Measurements from ENCODE around the gene VWA5A.
"Not testable (repeated sequence)": the region's sequence is repeated elsewhere in the genome, so short reads cannot be mapped to it uniquely, and the experiment has no call there.

Gene VWA5A

GRCh38 chr11:124170315-124170714 lies 55.1 kb downstream of the VWA5A start:
- not testable (repeated sequence) for H3K4me3 Mint-ChIP-seq; H3K4me1 Mint-ChIP-seq (ENCODE audit: low read depth); H3K27ac Mint-ChIP-seq

DNA sequence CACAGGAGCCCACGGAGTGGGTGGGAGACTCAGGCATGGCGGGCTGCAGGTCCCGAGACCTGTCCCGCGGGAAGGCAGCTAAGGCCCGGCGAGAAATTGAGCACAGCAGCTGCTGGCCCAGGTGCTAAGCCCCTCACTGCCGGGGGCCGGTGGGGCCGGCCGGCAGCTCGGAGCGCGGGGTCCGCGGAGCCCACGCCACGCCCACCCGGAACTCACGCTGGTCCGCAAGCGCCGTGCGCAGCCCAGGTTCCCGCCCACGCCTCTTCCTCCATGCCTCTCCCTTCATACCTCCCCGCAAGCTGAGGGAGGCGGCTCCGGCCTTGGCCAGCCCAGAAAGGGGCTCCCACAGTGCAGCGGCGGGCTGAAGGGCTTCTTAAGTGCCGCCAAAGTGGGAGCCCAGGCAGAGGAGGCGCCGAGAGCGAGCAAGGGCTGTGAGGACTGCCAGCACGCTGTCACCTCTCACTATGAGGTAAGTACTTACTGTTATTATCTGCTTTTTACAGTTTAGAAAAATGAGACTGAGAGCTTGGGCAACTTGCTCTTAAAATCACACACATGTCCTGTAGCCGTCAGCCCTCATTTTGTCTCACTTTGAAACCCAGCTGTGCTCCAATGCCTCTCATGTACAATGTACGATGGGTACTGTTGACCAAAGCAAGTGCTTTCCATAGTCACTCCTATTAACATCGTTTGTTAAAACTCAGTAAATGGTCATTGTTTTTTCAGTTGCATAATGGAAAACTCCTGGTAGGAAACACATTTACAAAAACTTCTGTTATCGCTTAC lies 55.7 kb downstream of the VWA5A start:
- Mint-ChIP-seq H3K27me3 (peaks cover 20% of the 10 kb centered on the region), H3K36me3 (ENCODE audit: low read depth) (no peaks in the 10 kb centered on the region), H3K27ac (no peak overlapping the region), H3K4me1 (ENCODE audit: low read depth) (no peaks in the 10 kb centered on the region), H3K4me3 (no peak overlapping the region), H3K9me3 (no peaks in the 10 kb centered on the region)
- DNase-seq, result no peak

More at GRCh38 chr11:124170315-124170714, 55.1 kb downstream of the VWA5A start:
- not testable (repeated sequence) for H3K36me3 Mint-ChIP-seq (ENCODE audit: low read depth); H3K9me3 Mint-ChIP-seq; DNase-seq
- H3K27me3 Mint-ChIP-seq, result peaks cover 20% of the 10 kb centered on the region

- Mint-ChIP-seq H3K27ac (no peak overlapping the region), H3K4me1 (ENCODE audit: low read depth) (no peaks in the 10 kb centered on the region), H3K27me3 (peaks cover 12% of the 10 kb centered on the region), H3K36me3 (ENCODE audit: low read depth) (no peaks in the 10 kb centered on the region), H3K9me3 (no peaks in the 10 kb centered on the region), H3K4me3 (no peak overlapping the region)
- DNase-seq, result no peak
These were observed 56.9 kb downstream of the VWA5A start for GRCh38 chr11:124172101-124172500.

GRCh38 chr11:124172599-124172998 lies 57.3 kb downstream of the VWA5A start:
- H3K9me3 Mint-ChIP-seq, result no peaks in the 10 kb centered on the region
- H3K27ac Mint-ChIP-seq, result no peak overlapping the region
- H3K36me3 Mint-ChIP-seq (ENCODE audit: low read depth), result no peaks in the 10 kb centered on the region
- no peak overlapping the region for H3K4me3 Mint-ChIP-seq
- H3K27me3 Mint-ChIP-seq, result peaks cover 7% of the 10 kb centered on the region
- DNase-seq, result no peak
- no peaks in the 10 kb centered on the region for H3K4me1 Mint-ChIP-seq (ENCODE audit: low read depth)

GRCh38 chr11:124174001-124174583 lies 58.8 kb downstream of the VWA5A start:
- Mint-ChIP-seq H3K9me3 (no peaks in the 10 kb centered on the region), H3K36me3 (ENCODE audit: low read depth) (no peaks in the 10 kb centered on the region), H3K4me1 (ENCODE audit: low read depth) (no peaks in the 10 kb centered on the region), H3K4me3 (no peak overlapping the region), H3K27ac (no peak overlapping the region), H3K27me3 (peaks cover 6% of the 10 kb centered on the region)
- no peak for DNase-seq

DNA sequence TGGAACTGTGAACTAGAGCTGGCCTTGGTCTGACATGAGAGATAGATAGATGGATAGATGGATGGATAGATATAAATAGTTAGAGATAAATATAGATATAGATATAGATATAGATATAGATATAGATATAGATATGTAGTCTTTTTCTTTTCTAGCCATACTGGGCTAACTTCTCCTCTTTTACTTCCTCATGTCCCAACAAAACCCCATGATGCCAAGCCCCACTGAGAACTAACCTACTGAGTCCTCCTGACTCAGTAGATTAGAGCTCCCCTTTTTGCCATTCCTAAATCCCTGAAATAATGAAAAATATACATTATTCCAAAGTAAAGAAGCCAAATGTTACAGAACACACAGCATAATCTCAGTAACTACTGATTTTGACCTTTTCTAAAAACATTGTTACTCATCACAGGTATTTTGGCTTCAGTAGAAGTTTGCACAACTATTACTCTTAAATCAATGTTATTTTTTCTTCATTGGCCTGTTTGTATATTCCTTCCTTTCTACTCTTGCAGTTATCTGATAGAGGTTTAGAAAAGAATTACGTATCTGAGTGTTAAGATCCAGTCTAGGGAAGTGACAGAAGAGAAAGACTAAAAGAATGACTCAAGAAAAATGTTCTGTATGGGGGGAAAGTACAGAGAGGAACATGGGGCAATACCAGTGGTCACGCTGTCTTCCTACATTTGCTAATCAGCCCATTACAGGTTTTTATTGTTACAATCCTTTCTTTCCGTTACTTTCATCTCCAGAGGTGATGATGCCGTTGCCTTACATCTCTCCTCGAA lies 61.9 kb downstream of the VWA5A start:
- Mint-ChIP-seq H3K27me3 (peaks cover 5% of the 10 kb centered on the region), H3K9me3 (no peaks in the 10 kb centered on the region), H3K4me3 (no peak overlapping the region), H3K36me3 (ENCODE audit: low read depth) (no peaks in the 10 kb centered on the region), H3K27ac (no peak overlapping the region), H3K4me1 (ENCODE audit: low read depth) (no peaks in the 10 kb centered on the region)
- DNase-seq, result no peak

- Mint-ChIP-seq H3K27me3 (peaks cover 15% of the 10 kb centered on the region), H3K9me3 (no peaks in the 10 kb centered on the region), H3K27ac (no peak overlapping the region), H3K4me3 (no peak overlapping the region), H3K4me1 (ENCODE audit: low read depth) (no peaks in the 10 kb centered on the region), H3K36me3 (ENCODE audit: low read depth) (no peaks in the 10 kb centered on the region)
- DNase-seq, result no peak
These were observed 64.1 kb downstream of the VWA5A start for GRCh38 chr11:124179310-124179709.

- Mint-ChIP-seq H3K4me1 (ENCODE audit: low read depth) (no peaks in the 10 kb centered on the region), H3K9me3 (no peaks in the 10 kb centered on the region), H3K27me3 (peaks cover 32% of the 10 kb centered on the region), H3K36me3 (ENCODE audit: low read depth) (no peaks in the 10 kb centered on the region), H3K27ac (no peak within 1 kb of the TSS), H3K4me3 (no peak within 1 kb of the TSS)
- DNase-seq, result no peak
These were observed 67.8 kb downstream of the VWA5A start, which contains the start of gene OR10D3 for GRCh38 chr11:124183068-124183467. OR10D3 (plus strand) TSS chr11:124183345; CDS start chr11:124185270, 1,925 bp downstream.

GRCh38 chr11:124190298-124191139 lies 75.3 kb downstream of the VWA5A start:
- DNase-seq, result no peak
- Mint-ChIP-seq H3K9me3 (no peaks in the 10 kb centered on the region), H3K4me3 (no peak overlapping the region), H3K27ac (no peak overlapping the region), H3K27me3 (peaks cover 28% of the 10 kb centered on the region), H3K4me1 (ENCODE audit: low read depth) (no peaks in the 10 kb centered on the region), H3K36me3 (ENCODE audit: low read depth) (no peaks in the 10 kb centered on the region)

- Mint-ChIP-seq H3K36me3 (ENCODE audit: low read depth) (no peaks in the 10 kb centered on the region), H3K27me3 (peaks cover 22% of the 10 kb centered on the region), H3K27ac (no peak overlapping the region), H3K4me3 (no peak overlapping the region), H3K9me3 (no peaks in the 10 kb centered on the region), H3K4me1 (ENCODE audit: low read depth) (no peaks in the 10 kb centered on the region)
- DNase-seq, result no peak
These were observed 78.2 kb downstream of the VWA5A start for GRCh38 chr11:124193221-124194010.

DNA sequence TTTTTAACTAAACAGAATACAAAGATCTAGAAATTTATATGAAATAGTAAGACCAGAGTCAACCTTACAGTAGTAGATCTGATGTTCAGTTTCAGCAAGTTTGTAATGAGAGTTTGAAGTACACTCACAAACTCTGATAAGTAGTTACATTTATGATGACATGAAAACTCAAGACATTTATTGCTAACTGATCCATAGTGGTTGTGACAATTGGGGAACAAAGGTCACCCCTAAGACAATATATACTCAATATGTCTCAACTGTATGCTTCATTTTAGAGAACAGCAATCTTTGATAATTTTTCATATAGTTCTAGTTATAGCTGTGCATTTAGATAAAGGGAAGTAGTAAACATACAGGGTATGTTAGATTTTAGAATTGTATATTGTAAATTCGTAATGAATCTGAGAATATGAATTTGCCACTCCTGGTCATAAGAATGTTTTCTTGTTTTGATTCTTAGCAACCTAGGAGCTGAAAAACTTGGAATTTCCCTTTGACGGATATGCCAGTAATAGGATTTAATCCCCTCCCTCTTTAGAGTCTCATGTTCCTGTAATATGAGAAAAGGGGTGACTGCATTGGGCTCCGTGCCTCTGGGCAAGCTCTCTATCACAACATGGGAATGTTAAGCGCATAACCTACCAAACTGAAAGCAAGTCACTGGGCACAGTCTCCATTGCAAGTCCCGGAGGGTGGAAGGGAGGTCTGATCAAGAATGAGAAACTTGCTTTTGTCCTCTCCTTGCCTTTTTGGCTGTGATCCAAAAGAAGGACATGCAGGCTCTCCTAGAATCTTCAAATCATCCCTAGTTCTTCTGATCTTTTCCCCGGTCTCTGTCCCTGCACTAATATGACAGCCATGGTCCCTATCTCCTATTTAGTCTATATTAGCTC lies 79.3 kb downstream of the VWA5A start:
- peaks cover 21% of the 10 kb centered on the region for H3K27me3 Mint-ChIP-seq
- H3K4me3 Mint-ChIP-seq, result no peak overlapping the region
- H3K27ac Mint-ChIP-seq, result no peak overlapping the region

DNA sequence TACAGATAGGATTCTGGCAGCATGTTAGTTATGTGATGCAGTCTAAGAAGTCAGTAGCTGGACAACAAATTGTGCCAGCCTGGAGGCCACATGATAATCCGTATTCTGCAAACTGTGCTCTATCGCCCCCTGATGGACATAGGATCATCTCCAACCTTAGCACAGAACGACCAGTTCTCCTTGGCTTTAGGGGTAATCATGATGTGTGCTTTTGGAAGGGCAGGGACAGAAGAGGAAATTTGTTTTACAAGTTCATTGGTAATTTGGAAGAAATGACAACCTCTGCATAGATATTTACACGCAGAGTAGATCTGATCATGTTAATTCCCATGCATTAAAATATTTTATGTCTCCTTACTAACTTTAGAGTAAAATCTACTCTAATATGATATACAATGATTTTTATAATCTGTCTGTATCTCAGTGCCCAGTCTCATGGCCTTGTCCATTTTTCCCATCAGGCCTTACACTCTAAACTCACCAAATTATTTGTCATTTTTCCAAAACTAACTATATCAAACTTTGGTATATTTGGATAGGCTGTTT lies 80.0 kb downstream of the VWA5A start:
- Mint-ChIP-seq H3K4me3 (no peak overlapping the region), H3K27me3 (peaks cover 23% of the 10 kb centered on the region), H3K4me1 (ENCODE audit: low read depth) (no peaks in the 10 kb centered on the region)

More for the DNA sequence above, 79.3 kb downstream of the VWA5A start:
- Mint-ChIP-seq H3K36me3 (ENCODE audit: low read depth) (no peaks in the 10 kb centered on the region), H3K4me1 (ENCODE audit: low read depth) (no peaks in the 10 kb centered on the region), H3K9me3 (no peaks in the 10 kb centered on the region)
- no peak for DNase-seq

More for the DNA sequence above, 80.0 kb downstream of the VWA5A start:
- H3K9me3 Mint-ChIP-seq, result no peaks in the 10 kb centered on the region
- no peak overlapping the region for H3K27ac Mint-ChIP-seq
- H3K36me3 Mint-ChIP-seq (ENCODE audit: low read depth), result no peaks in the 10 kb centered on the region
- no peak for DNase-seq
